Panc1 (cell line): Measurements from ENCODE around the gene FNIP1. TPM values are rescaled to one million over a fixed set of nuclear protein-coding genes. Genes with fewer than 3 reads are reported as not detected.
"Not testable (repeated sequence)": the region's sequence is repeated elsewhere in the genome, so short reads cannot be mapped to it uniquely, and the experiment has no call there.

Experiments
- ATAC-seq: fragments of 200-7000 bp; cut with Tn5 transposase; 2 replicates; pipeline ENCODE4 v1.9.1; 2020; ENCODE audit warnings: mild to moderate bottlenecking, moderate library complexity
- BruUV-seq: library from RNA; stranded (reverse); fragments of 400-500 nt; replicated peaks from 2 replicates; lab custom pipeline; 2021; lab: Mats Ljungman, UMichigan
- CTCF ChIA-PET: fragments of 300-600 bp; sonication (Branson Sonifier 250); formaldehyde crosslinking; loops from one replicate; lab custom pipeline; 2022; ENCODE audit warnings: antibody characterized with exemption; lab: Charles Lee
- POLR2A ChIA-PET: fragments of 300-600 bp; sonication (Branson Sonifier 250); formaldehyde crosslinking; loops from one replicate; lab custom pipeline; 2022; ENCODE audit warnings: antibody characterized with exemption; lab: Charles Lee
- DNase-seq: peaks from one replicate; pipeline ENCODE4 v3.0.0-alpha.2; 2010; ENCODE audit warnings: low read depth, low spot score
- H3K27ac ChIP-seq: 2 replicates; pipeline ENCODE4 v1.5.1; 2011; ENCODE audit warnings: mild to moderate bottlenecking, low read length, inconsistent platforms
- H3K27me3 ChIP-seq: fragments of 200-500 bp; sonication (Bioruptor generic); 2 replicates; pipeline ENCODE4 v1.6.0; 2014; ENCODE audit warnings: low read length, inconsistent platforms; ENCODE audit not compliant: control insufficient read depth, insufficient read depth
- H3K36me3 ChIP-seq: fragments of 200-500 bp; sonication (Bioruptor generic); 2 replicates; pipeline ENCODE4 v1.5.1; 2014; ENCODE audit warnings: inconsistent platforms, mild to moderate bottlenecking, low read length, moderate library complexity; ENCODE audit not compliant: control insufficient read depth, insufficient read depth
- H3K4me1 ChIP-seq: 2 replicates; pipeline ENCODE4 v1.5.1; 2011; ENCODE audit warnings: inconsistent platforms, mild to moderate bottlenecking, low read length, moderate library complexity; ENCODE audit not compliant: control insufficient read depth, insufficient read depth
- H3K4me3 ChIP-seq, 2 experiments: 2 replicates each; pipeline ENCODE4 v1.5.1; 2011 to 2012; ENCODE audit warnings: low read depth in 2 of 2, low read length in 2 of 2, mild to moderate bottlenecking in 2 of 2, inconsistent platforms in 1 of 2, moderate library complexity in 1 of 2
- H3K9me3 ChIP-seq: fragments of 200-500 bp; sonication (Bioruptor generic); 2 replicates; pipeline ENCODE4 v1.5.1; 2014; ENCODE audit warnings: low read depth, mild to moderate bottlenecking, inconsistent platforms, low read length, moderate library complexity; ENCODE audit not compliant: control insufficient read depth, insufficient read depth
- CTCF ChIP-seq: fragments of 450-650 bp; IDR thresholded peaks from 2 replicates; pipeline ENCODE4 v1.5.1; 2017; ENCODE audit warnings: mild to moderate bottlenecking
- POLR2AphosphoS5 ChIP-seq: IDR thresholded peaks from 2 replicates; pipeline ENCODE4 v1.6.1; 2012; ENCODE audit warnings: mild to moderate bottlenecking, low read depth, low read length, moderate library complexity
- REST ChIP-seq, 2 experiments: IDR thresholded peaks; 2 replicates each; pipeline ENCODE4 v1.6.1; 2011 to 2012; ENCODE audit warnings: low read depth in 2 of 2, control low read depth in 1 of 2, low read length in 1 of 2, mild to moderate bottlenecking in 1 of 2, moderate library complexity in 1 of 2; ENCODE audit not compliant: insufficient read depth in 1 of 2
- SIN3A ChIP-seq: IDR thresholded peaks from 2 replicates; pipeline ENCODE4 v1.6.1; 2012; ENCODE audit warnings: low read depth, mild to moderate bottlenecking, low read length, moderate library complexity, borderline replicate concordance; ENCODE audit not compliant: insufficient read depth
- TCF7L2 ChIP-seq: IDR thresholded peaks from 2 replicates; pipeline ENCODE4 v1.6.1; 2011; ENCODE audit warnings: mild to moderate bottlenecking, low read depth, low read length, inconsistent platforms
- in situ Hi-C: cut with HindIII; loops from 2 replicates; pipeline ENCODE4 v1.10.0; 2016; ENCODE audit warnings: low sequenced_read_pairs, low pct_unique_long_range_greater_than_20kb
- intact Hi-C: fragments of 100-400 bp; cut with micrococcal nuclease; formaldehyde crosslinking; loops from one replicate; pipeline ENCODE4 v1.10.0; 2022; ENCODE audit not compliant: unreplicated experiment
- total RNA-seq: library from RNA; stranded (reverse); gene quantifications from one replicate; pipeline ENCODE4 v1.2.1, GENCODE V29; 2021; ENCODE audit not compliant: unreplicated experiment

Gene FNIP1
- total RNA-seq, 1 experiment from 2014 or later: 48.3 TPM

GRCh38 chr5:131783357-131783756 is 13.5 kb downstream of the FNIP1 start:
- ChIA-PET POLR2A (no interaction called here), CTCF (no interaction called here)
- Histone ChIP-seq H3K36me3 (no peaks in the 10 kb centered on the region), H3K9me3 (no peaks in the 10 kb centered on the region), H3K4me1 (peaks cover 13% of the 10 kb centered on the region), H3K27ac (no peak overlapping the region), H3K27me3 (no peaks in the 10 kb centered on the region), H3K4me3 (no peak overlapping the region)
- in situ Hi-C loops (no loop called here), intact Hi-C loops (no loop called here)
- no peak for TF ChIP-seq POLR2AphosphoS5
- no peak for TF ChIP-seq TCF7L2
- TF ChIP-seq CTCF: no peak
- TF ChIP-seq SIN3A: no peak
- no peak for TF ChIP-seq REST (IDR thresholded peaks at IDR 0.05; ENCODE audit: insufficient read depth in 1 of 2, low read depth in 2 of 2, low read length in 1 of 2)
- no TSS peak for BruUV-seq
- no peak for ATAC-seq
- DNase-seq: no peak

- Histone ChIP-seq H3K27ac (no peak overlapping the region), H3K4me1 (peaks cover 12% of the 10 kb centered on the region), H3K4me3 (no peak overlapping the region), H3K9me3 (no peaks in the 10 kb centered on the region), H3K36me3 (no peaks in the 10 kb centered on the region), H3K27me3 (no peaks in the 10 kb centered on the region)
- ATAC-seq: no peak
- no peak for DNase-seq
- intact Hi-C loops (no loop called here), in situ Hi-C loops (no loop called here)
- CTCF ChIA-PET: no interaction called here
- no TSS peak for BruUV-seq
- no peak for TF ChIP-seq SIN3A
- TF ChIP-seq TCF7L2: no peak
- POLR2A ChIA-PET: no interaction called here
These were observed 14.1 kb downstream of the FNIP1 start for GRCh38 chr5:131782717-131783116.

- CTCF ChIA-PET, H3K27ac ChIP-seq, BruUV-seq, POLR2A ChIA-PET, H3K4me1 ChIP-seq, DNase-seq, H3K4me3 ChIP-seq, H3K27me3 ChIP-seq, H3K9me3 ChIP-seq, ATAC-seq, in situ Hi-C loops, intact Hi-C loops, H3K36me3 ChIP-seq: not testable (repeated sequence)
These were observed 18.7 kb downstream of the FNIP1 start for GRCh38 chr5:131778141-131778540.
